Gastrocnemius medialis (tissue), 4 donors: ENCODE measurements around the gene DNM3.

Experiments
- POLR2A ChIP-seq, 2 donors: fragments of 450-650 bp; IDR thresholded peaks; one replicate each; pipeline ENCODE4 v1.6.1; 2017; ENCODE audit warnings: antibody characterized with exemption in 2 of 2, mild to moderate bottlenecking in 2 of 2, moderate library complexity in 2 of 2
- TF ChIP-seq, protein P1 (sequence below), 5 experiments: fragments of 450-650 bp in 3 of 5; fragments of 200-600 bp in 2 of 5; sonication (generic) in 2 of 5; IDR thresholded peaks in 4 of 5; conservative IDR thresholded peaks in 1 of 5; 1 replicate in 4 of 5; 2 replicates in 1 of 5; pipeline ENCODE4 v1.5.1; 2016 to 2019; ENCODE audit warnings: antibody characterized with exemption in 5 of 5, mild to moderate bottlenecking in 3 of 5, moderate library complexity in 3 of 5

DNA sequence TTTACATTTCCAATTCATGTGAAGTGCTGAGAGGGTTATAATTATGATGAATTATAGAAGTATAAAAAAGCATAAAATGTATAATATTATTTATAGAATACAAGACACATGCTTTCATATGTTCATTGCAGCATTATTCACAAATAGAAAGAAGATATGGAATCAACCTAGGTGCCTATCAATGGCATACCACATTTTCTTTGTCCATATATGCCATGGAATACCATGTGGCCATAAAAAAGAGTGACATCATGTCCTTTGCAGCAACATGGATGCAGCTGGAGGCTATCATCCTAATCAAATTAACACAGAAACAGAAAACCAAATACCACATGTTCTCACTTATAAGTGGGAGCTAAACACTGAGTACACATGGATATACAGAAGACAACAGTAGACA lies 494.1 kb downstream of the DNM3 start:
- TF ChIP-seq, protein P1, sequence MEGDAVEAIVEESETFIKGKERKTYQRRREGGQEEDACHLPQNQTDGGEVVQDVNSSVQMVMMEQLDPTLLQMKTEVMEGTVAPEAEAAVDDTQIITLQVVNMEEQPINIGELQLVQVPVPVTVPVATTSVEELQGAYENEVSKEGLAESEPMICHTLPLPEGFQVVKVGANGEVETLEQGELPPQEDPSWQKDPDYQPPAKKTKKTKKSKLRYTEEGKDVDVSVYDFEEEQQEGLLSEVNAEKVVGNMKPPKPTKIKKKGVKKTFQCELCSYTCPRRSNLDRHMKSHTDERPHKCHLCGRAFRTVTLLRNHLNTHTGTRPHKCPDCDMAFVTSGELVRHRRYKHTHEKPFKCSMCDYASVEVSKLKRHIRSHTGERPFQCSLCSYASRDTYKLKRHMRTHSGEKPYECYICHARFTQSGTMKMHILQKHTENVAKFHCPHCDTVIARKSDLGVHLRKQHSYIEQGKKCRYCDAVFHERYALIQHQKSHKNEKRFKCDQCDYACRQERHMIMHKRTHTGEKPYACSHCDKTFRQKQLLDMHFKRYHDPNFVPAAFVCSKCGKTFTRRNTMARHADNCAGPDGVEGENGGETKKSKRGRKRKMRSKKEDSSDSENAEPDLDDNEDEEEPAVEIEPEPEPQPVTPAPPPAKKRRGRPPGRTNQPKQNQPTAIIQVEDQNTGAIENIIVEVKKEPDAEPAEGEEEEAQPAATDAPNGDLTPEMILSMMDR (IDR thresholded peaks at IDR 0.05 in 4 of 5, conservative IDR thresholded peaks at IDR 0.05 in 1 of 5): no peak
- no peak for TF ChIP-seq POLR2A (IDR thresholded peaks at IDR 0.05)
